HG03521 (cell line): ENCODE data around the gene ZSWIM7.
A peak's percentile ranks its signal among the peaks of the same experiment; 100 is the strongest.
"Not testable (repeated sequence)": the region's sequence is repeated elsewhere in the genome, so short reads cannot be mapped to it uniquely, and the experiment has no call there.

Experiments used
- ATAC-seq: cut with Tn5 transposase; IDR thresholded peaks from one replicate; pipeline ENCODE4 v1.9.1; 2021; ENCODE audit warnings: mild to moderate bottlenecking, moderate library complexity; ENCODE audit not compliant: unreplicated experiment

ZSWIM7 gene

DNA sequence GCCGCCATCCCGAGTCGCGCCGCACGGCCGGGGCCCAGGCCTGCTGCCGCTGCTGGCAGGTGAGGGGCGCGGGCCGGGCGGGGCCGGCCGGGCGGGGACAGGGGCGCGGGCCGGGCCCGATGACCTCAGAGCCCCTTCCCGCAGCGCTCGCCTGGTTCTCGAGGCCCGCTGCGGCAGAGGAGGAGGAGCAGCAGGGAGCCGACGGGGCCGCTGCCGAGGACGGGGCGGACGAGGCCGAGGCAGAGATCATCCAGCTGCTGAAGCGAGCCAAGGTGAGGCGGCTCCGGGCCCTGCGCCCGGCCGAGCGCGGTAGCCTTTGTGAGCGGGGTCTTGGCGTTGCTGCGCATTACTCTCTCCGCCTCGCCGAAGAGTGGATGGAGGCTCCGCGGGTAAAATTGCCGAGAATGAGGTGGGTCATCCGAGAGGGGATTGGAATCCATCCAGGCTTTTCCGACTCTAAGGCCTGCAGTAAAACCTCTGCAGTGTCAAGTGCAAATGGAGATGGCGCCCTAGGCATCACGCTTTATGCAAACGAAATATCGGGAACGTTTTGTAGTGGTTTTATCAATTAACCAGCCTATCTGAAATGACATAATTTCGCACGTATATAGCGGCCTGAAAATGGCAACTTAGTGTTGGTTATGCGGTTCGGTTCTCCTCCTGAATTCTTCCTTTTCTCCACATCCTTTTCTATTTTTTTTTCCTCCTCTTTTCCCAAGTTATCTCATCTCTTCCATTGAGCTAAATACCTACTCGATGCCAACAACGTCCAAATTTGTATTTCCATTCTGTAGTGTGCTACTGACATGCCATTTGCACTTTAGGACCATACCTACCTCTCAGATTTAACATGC lies 697 bp upstream of the ZSWIM7 start:
- peak; percentile 33 for ATAC-seq

DNA sequence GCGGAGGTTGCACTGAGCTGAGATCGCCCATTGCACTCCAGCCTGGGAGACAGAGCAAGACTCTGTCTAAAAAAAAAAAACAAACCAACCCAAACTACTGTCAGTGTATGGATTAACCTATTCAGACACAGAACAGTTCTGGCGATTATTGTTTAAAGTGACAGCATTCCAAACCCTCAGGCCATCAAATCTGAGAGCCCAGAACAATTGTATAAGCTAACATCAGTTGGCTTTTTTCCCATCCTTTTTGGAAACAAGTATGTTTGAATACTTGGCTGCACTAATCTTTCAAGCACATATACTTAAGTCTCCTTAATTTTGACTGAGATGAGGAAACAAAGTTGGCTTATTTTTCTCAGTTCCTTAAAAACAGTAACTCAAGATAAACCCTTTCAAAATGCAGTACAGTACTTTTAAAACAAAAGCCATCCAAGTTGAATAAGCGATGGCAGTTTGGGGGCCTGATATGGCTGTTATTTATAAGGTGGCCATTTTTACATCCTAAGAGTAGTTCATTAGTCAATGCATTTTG lies 1.4 kb downstream of the ZSWIM7 start:
- no peak for ATAC-seq

DNA sequence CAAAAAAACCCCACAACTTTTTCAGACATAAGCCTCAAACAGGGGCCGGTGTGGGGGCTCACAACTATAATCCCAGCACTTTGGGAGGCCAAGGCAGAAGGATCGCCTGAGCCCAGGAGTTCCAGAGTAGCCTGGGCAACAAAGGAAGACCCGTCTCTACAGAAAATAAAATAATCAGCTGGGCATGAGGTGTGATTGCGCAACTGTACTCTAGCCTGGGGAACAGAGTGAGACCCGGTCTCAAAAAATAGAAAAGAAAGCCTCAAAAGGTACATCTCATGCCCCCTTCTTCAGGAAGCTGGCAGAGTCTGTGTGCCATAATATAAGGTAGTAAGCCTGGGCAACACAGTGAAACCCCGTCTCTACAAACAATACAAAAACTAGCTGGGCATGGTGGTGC lies 3.2 kb downstream of the ZSWIM7 start:
- ATAC-seq = no peak

DNA sequence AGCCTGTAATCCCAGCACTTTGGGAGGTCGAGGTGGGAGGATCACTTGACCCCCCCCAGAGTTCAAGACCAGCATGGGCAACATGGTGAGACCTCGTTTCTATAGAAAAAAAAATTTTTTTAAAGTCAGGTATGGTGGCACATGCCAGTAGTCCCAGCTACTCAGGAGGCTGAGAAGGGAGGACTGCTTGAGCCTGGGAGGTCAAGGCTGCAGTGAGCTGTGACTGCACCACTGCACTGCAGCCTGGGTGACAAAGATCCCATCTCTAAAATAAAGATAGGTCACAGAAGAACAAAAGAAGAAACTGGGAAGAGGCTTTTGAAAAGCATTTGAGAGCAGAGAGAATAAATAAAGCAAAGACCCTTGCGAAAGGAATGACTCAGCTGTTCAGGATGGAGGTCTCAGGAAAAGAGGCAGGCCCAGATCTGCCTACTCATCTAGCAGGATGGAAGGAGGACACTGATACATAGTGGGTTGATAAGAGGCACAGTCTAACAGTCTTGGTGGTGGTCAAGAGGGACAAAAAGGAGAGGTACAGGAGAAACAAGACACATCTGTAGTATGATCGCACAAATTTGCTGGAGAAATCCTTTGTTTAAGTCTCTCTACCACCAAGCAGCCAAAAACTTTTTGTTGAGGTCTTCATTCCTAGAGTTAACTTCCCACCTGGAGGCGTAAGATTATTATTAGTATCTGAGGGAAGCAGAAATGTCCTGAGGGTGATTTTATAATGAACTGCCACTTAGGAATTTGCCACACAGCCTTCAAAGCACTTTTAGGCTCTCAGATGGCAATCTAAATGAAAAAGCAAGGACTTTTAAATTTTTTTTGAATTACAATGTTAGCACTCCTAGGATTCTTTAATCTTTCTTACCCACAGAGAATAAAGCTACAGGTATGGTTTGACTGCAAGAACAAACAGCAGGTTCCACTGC lies 17.6 kb downstream of the ZSWIM7 start:
- no peak for ATAC-seq

DNA sequence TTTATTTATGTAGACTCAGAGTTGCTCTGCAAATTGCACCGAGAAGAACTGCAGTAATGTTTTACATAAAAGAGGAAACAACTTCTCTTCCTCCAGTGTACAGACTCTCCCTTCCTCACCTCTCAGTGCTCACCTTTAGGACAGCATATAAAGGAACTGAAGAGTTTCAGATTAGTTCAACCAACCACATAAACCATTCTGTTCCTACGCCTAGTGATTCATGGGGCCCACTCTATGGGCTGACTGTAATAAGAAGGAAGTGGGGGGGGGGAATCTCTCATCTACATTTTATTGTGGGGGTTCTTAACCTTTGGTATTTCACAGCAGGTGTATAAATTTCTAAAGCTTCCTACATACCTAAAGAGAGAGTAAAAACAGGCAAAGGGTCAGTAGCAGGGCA lies 18.3 kb downstream of the ZSWIM7 start:
- ATAC-seq = peak; percentile 69

DNA sequence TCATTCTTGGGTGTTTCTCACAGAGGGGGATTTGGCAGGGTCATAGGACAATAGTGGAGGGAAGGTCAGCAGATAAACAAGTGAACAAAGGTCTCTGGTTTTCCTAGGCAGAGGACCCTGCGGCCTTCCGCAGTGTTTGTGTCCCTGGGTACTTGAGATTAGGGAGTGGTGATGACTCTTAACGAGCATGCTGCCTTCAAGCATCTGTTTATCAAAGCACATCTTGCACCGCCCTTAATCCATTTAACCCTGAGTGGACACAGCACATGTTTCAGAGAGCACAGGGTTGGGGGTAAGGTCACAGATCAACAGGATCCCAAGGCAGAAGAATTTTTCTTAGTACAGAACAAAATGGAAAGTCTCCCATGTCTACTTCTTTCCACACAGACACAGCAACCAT lies 20.5 kb downstream of the ZSWIM7 start:
- ATAC-seq = not testable (repeated sequence)

DNA sequence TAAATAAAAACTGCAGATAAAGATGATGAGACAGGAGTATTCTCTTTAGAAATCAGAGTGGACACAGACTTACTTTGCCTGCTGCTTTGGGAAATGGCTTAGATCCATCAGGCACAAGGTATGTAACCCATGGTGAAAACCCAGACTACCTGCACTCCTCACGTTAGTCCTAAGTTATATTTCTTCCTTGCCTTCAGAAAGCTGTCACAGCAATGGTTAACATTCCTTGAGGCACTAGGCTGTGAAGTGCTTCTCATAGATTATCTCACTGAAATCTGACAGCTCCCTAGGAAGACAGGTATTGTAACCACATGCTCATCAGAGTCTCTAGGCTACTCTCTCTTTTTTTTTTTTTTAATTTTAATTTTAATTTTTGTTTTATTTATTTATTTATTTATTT lies 20.9 kb downstream of the ZSWIM7 start:
- no peak for ATAC-seq

DNA sequence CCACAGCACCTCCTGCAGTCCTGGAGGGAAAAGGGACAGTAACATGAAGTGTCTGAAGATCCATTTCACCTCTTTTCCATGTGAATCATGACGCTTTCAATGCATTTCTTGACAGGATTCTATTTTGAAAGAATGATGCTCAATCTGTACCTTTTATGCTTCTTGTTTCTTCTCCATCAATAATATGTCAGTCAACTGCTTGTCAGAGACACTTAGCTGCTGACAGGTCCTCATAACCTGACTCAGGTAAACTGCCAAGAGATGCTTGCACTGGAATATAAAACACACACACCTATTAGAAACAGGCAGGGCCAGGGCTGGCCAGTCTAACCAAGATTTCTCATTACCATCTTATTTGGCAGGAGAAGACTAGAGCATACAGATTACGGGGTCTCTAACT lies 21.6 kb downstream of the ZSWIM7 start:
- no peak for ATAC-seq

DNA sequence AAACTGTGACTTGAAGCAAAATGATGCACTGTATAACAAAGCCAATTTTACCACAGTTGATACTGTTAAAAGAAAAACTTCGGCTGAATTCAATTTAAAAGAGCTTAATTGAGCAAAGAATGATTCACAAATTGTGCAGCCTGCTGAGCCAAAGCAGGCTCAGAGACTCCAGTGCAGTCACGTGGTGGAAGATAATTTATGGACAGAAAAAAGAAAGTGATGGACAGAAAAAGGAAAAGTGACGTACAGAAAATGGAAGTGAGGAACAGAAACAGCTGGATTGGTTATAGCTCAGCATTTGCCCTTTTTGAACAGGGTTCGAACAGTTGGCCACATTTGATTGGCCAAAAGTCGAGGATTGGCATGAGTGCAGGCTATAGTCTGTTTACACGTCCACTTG lies 25.7 kb downstream of the ZSWIM7 start:
- no peak for ATAC-seq

DNA sequence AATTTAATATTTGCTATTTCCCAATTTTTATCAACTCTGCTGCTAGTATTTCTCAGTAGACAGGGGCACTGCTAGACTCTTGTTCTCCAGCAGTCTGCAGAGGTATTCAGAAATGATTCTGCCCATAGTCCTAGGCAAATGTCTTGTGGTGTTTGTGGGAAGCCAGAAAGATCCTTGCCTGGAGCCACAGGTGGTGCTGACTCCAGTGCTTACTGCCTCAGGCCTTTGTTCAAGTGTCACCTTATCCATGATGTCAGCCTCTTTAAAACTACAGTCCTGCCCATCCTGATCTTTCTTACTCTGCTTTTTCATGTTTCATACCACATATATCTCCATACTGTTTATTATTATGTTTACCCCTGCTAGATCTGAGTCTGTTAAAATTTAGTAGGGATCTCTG lies 26.5 kb downstream of the ZSWIM7 start:
- no peak for ATAC-seq

DNA sequence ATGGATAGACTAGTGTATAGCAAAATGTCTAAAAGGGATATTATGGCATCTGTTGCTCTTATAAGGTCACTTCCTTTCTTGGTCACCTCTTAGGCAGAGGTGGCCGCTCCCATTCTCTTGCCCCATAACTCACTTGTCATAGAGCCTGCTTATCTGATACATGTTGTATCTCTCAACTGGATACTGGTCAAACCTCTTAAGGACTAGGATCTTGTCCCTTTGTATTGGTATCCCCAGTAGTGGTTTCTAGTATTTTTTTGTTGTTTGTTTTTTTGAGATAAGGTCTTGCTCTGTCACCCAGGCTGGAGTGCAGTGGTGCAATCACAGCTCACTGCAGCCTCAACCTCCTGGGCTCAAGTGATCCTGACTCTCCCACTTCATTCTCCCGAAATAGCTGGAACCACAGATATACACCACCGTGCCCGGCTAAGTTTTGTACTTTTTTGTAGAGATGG lies 27.0 kb downstream of the ZSWIM7 start:
- no peak for ATAC-seq

DNA sequence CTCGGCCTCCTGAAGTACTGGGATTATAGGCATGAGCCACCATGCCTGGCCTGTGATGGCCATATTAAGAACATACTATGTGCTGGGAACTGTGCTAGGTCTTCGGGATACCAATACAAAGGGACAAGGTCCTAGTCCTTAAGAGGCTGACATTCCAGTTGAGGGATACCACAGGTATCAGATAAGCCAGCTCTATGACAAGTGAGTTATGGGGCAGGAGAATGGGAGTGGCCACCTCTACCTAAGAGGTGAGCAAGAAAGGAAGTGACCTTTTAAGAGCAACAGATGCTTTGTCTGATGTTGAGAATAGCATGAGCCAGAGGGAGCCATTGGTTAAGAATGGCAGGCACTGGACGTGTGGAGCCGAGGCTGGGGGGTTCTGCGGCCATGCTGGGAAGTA lies 27.6 kb downstream of the ZSWIM7 start:
- ATAC-seq = no peak

DNA sequence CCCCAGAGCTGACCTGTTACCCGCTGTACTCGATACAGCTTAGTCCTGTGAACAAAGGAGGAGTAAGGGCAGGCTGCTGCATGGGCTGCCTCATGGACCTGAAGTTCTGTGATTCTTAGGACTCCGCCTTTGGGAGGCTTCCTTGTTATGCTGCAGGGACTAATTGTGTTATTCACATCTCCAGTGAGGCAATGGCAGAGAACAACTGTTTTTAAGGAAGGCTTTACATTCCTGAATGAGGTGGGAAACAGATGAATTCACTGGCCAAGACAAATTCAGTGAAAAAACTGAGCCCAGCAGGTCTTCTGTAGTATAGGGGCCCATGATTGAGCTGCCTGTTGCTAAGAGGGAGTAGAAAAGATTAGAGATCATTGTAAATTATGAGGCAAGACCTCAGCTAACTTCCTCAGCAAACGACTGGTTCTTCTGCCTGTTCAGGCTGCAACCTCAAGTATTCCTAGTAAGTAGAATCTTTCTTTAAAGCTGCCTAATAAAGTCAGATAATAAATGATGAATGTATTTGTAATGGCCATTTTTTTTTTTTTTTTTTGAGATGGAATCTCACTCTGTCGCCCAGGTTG lies 28.3 kb downstream of the ZSWIM7 start:
- no peak for ATAC-seq

DNA sequence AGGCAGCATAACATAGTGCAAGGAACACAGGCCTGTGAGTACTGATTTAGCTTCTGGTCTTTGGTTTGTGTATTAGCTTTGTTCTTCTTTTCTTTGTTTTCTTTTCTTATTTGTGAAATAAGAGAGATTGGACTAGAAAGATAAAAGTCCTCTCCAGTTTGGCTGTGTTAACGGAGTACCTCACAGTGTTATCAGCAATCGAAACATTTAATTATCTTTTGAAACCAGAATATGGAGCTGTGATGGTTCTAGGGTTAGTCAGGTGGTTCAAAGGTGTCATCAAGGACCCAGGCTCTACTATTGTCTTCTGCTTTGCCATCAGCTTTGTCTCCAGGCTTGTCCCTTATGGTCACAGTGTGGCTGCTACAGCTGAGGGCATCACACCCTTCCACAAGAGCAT lies 29.0 kb downstream of the ZSWIM7 start:
- no peak for ATAC-seq

DNA sequence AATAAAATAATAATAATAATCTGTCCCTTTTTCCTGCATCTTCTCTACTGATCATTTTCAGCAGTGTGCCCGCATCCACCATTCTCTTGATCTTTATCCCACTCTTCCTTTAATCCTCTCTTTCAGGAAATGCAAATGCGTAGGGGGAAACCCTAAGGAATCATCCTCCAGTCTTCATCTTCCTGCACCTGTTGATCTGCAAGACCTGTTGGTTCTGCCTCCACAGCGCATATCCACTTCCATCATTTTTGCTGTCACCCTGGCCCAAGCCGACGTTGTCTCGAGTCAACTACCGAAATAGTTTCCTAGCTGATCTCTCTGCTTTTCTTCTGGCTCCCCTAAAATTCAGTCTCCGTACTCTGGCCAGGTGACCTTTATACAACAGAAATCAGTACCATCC lies 30.0 kb downstream of the ZSWIM7 start:
- no peak for ATAC-seq

DNA sequence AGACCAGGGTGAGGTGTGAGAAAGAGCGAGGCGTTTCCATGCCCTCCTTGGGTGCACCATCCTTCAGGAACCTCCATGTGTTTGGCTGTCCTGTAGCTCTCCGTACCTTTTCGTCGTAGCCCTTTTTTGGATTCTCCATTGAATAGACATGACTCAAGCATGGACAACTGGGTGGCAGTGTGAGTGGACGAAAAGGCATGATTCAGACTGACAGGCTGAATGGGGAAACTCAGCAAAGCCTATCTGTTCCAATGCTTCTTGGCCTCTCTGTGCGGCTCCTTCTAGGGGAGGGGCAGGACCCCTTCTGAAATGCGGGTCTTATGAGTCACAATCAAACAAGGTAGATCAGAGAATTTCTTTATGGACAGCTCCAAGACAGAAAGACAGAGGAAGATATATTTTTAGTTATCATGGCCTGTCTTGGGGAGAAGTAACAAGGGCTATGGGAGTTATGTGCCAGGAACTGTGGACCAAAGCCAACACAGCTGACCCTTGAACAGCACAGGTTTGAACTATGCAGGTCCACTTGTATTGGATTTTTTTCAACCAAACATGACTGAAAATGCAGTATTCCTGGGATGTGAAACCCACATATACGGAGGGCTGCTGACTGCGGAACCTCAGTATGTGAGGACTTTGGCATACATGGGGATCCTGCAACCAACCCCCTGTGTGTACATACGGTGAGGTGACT lies 31.7 kb downstream of the ZSWIM7 start:
- no peak for ATAC-seq

DNA sequence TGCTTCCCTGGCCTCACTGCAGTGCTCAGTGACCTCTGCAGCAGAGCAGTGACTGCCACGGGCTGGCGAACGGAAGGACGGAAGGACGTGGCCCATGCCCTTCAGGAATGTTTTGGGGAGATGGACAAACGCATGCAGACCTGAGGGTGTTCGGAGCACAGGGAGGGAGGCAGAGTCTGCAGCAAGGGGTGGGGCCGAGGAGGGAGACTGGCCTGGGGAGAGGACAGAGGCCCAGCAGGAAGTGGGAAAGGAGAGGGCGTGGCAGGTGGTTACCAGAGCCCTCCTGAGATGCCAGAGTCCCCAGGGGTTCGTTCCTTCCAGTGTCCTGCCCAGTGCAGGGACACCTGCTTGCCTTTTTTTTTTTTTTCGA lies 32.6 kb downstream of the ZSWIM7 start:
- no peak for ATAC-seq

DNA sequence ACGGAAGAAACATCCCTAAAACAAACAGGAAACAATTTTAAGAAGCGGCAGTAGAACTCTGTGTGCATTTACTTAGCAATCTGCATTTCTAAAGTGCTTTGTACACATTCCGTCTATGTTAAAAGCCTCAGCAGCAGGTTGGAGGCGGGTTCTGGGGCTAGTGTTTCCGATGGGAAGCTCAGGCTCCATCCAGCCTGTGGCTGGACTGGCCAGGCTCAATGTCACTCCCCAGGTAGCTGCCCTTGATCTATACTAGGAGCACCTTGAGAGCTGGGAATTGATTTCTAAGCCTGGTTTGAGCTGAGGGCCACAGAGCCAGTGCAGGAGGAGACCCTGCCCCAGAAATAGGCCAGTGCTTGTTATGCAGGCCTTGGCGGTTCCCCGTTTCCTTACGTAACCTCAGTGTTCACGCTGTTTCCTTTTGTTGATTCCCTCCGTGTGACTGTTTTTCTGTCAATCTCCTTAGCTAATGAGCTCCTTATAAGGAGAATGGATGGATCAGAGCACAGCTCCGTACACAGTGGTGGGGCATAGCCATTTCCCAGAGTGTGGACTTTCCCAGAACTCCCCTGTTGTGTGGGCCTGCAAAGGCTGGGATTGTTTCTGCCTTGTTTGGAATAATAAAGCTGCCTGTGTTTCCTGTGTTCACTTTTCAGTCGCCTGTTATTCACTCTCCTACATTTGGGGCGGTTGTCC lies 33.2 kb downstream of the ZSWIM7 start:
- ATAC-seq = no peak

DNA sequence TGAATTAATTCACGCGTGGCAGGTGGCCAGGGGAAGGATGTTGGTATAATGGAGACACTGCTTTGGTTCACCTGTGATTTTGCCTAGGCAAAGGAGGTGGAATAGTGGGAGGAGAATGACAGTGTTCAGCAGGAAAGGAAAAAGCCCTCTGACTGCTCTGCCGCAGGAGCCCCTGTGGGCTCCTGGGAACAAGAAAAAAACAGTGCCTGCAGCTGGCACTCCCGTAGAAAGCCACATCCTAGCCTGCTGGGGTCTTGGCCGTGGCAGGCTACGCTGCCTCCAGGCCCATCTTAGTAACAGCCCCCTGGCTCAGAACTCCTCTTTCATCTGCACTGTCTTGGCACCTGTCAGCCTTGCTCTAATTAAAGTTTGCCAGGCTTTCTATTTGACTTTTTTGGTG lies 34.0 kb downstream of the ZSWIM7 start:
- no peak for ATAC-seq

DNA sequence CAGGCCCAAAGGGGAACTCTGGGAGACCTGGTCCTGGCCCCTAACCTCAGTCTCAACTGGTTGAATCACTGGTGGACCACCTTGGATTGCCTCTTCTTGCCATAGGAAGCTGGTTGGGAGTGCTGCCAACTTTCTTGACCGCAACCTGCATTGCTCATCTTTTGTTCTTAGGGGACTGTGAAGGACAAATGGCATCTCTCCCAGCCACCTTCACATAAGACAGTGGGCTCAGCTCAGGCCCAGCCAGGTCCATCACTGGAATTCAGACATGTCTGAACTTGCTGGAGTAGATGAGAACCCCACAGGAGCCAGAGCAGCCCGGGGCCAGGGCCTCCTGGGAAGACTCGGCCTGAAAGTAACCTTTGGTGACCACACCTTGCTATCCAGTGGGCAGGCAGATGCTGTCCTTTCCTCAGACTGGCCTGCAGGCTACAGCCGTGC lies 35.8 kb downstream of the ZSWIM7 start:
- no peak for ATAC-seq
